GM13976 (cell line): ENCODE results near the gene ELOB.

ENCODE experiments used
- DNase-seq: peaks from one replicate; pipeline ENCODE4 v3.0.0; 2012; ENCODE audit warnings: low spot score
- in situ Hi-C: fragments of 300-500 bp; cut with MboI; formaldehyde crosslinking; loops from one replicate; pipeline ENCODE4 v1.12.0; 2022; ENCODE audit warnings: low sequenced_read_pairs, mixed read lengths, inconsistent platforms; ENCODE audit not compliant: unreplicated experiment
- TF ChIP-seq, protein P1 (sequence below): IDR thresholded peaks from 2 replicates; pipeline ENCODE4 v1.5.1; 2012; ENCODE audit warnings: borderline replicate concordance, mild to moderate bottlenecking; ENCODE audit not compliant: insufficient read depth; ENCODE audit errors: extremely low read depth, missing control alignments, control extremely low read depth

The ELOB gene

GRCh38 chr16:2764718-2765117 lies 12.4 kb downstream of the ELOB start:
- in situ Hi-C loops: no loop called here
- TF ChIP-seq, protein P1, sequence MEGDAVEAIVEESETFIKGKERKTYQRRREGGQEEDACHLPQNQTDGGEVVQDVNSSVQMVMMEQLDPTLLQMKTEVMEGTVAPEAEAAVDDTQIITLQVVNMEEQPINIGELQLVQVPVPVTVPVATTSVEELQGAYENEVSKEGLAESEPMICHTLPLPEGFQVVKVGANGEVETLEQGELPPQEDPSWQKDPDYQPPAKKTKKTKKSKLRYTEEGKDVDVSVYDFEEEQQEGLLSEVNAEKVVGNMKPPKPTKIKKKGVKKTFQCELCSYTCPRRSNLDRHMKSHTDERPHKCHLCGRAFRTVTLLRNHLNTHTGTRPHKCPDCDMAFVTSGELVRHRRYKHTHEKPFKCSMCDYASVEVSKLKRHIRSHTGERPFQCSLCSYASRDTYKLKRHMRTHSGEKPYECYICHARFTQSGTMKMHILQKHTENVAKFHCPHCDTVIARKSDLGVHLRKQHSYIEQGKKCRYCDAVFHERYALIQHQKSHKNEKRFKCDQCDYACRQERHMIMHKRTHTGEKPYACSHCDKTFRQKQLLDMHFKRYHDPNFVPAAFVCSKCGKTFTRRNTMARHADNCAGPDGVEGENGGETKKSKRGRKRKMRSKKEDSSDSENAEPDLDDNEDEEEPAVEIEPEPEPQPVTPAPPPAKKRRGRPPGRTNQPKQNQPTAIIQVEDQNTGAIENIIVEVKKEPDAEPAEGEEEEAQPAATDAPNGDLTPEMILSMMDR: no peak
- no peak for DNase-seq

DNA sequence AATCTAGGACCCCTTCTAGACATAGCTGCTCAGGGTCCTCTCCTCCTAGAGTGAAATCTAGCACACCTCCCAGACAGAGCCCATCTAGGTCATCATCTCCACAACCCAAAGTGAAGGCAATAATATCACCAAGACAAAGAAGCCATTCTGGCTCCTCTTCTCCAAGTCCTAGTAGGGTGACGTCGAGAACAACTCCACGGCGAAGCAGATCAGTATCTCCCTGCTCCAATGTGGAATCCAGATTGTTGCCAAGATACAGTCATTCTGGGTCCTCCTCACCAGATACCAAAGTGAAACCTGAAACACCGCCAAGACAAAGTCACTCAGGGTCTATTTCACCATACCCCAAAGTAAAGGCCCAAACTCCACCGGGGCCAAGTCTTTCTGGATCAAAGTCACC lies 13.9 kb downstream of the ELOB start:
- TF ChIP-seq, protein P1: no peak
- DNase-seq: no peak
- in situ Hi-C loops: no loop called here

DNA sequence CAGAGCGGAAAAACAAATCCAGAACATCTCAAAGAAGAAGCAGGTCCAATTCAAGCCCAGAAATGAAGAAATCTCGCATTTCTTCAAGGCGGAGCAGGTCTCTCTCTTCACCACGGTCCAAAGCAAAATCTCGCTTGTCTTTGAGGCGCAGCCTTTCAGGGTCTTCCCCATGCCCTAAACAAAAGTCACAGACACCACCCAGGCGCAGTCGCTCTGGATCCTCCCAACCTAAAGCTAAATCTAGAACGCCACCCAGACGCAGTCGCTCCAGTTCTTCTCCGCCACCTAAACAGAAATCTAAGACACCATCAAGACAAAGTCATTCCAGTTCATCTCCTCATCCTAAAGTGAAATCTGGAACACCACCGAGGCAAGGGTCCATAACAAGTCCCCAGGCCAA lies 14.4 kb downstream of the ELOB start:
- no peak for DNase-seq
- TF ChIP-seq, protein P1: no peak
- in situ Hi-C loops: no loop called here

GRCh38 chr16:2761886-2762583 lies 15.0 kb downstream of the ELOB start:
- TF ChIP-seq, protein P1: no peak
- in situ Hi-C loops: no loop called here

GRCh38 chr16:2761472-2761871 lies 15.6 kb downstream of the ELOB start:
- DNase-seq: no peak
- in situ Hi-C loops: no loop called here
- TF ChIP-seq, protein P1: no peak

More at GRCh38 chr16:2761886-2762583, 15.0 kb downstream of the ELOB start:
- DNase-seq: no peak

DNA sequence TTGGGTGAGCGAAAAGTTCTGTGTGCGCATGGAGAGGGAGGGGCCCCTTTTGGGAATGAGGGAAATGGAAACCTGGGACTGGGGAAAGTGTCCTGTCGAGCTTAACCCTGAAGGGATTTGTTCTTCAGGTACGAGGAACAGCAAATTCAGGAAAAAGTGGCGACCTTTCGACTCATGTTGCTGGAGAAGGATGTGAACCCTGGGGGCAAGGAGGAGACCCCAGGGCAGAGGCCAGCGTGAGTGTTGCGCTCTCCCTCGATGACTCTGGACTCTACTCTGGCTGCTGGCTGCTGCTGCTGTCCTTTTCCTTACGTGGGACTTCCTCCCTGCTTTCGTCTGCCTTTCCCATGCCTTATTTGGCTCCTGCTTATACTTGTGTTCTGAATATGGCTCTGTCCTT lies 19.7 kb downstream of the ELOB start:
- TF ChIP-seq, protein P1: no peak
- no peak for DNase-seq
- in situ Hi-C loops: no loop called here
